Panc1 (cell line): ENCODE data around the gene DCDC2. TPM values are rescaled to one million over a fixed set of nuclear protein-coding genes. Genes with fewer than 3 reads are reported as not detected.

Experiments used
- ATAC-seq: fragments of 200-7000 bp; cut with Tn5 transposase; 2 replicates; pipeline ENCODE4 v1.9.1; 2020; ENCODE audit warnings: mild to moderate bottlenecking, moderate library complexity
- BruUV-seq: library from RNA; stranded (reverse); fragments of 400-500 nt; replicated peaks from 2 replicates; lab custom pipeline; 2021; lab: Mats Ljungman, UMichigan
- CTCF ChIA-PET: fragments of 300-600 bp; sonication (Branson Sonifier 250); formaldehyde crosslinking; loops from one replicate; lab custom pipeline; 2022; ENCODE audit warnings: antibody characterized with exemption; lab: Charles Lee
- POLR2A ChIA-PET: fragments of 300-600 bp; sonication (Branson Sonifier 250); formaldehyde crosslinking; loops from one replicate; lab custom pipeline; 2022; ENCODE audit warnings: antibody characterized with exemption; lab: Charles Lee
- DNase-seq: peaks from one replicate; pipeline ENCODE4 v3.0.0-alpha.2; 2010; ENCODE audit warnings: low read depth, low spot score
- H3K27ac ChIP-seq: 2 replicates; pipeline ENCODE4 v1.5.1; 2011; ENCODE audit warnings: mild to moderate bottlenecking, low read length, inconsistent platforms
- H3K27me3 ChIP-seq: fragments of 200-500 bp; sonication (Bioruptor generic); 2 replicates; pipeline ENCODE4 v1.6.0; 2014; ENCODE audit warnings: low read length, inconsistent platforms; ENCODE audit not compliant: control insufficient read depth, insufficient read depth
- H3K36me3 ChIP-seq: fragments of 200-500 bp; sonication (Bioruptor generic); 2 replicates; pipeline ENCODE4 v1.5.1; 2014; ENCODE audit warnings: inconsistent platforms, mild to moderate bottlenecking, low read length, moderate library complexity; ENCODE audit not compliant: control insufficient read depth, insufficient read depth
- H3K4me1 ChIP-seq: 2 replicates; pipeline ENCODE4 v1.5.1; 2011; ENCODE audit warnings: inconsistent platforms, mild to moderate bottlenecking, low read length, moderate library complexity; ENCODE audit not compliant: control insufficient read depth, insufficient read depth
- H3K4me3 ChIP-seq, 2 experiments: 2 replicates each; pipeline ENCODE4 v1.5.1; 2011 to 2012; ENCODE audit warnings: low read depth in 2 of 2, low read length in 2 of 2, mild to moderate bottlenecking in 2 of 2, inconsistent platforms in 1 of 2, moderate library complexity in 1 of 2
- H3K9me3 ChIP-seq: fragments of 200-500 bp; sonication (Bioruptor generic); 2 replicates; pipeline ENCODE4 v1.5.1; 2014; ENCODE audit warnings: low read depth, mild to moderate bottlenecking, inconsistent platforms, low read length, moderate library complexity; ENCODE audit not compliant: control insufficient read depth, insufficient read depth
- CTCF ChIP-seq: fragments of 450-650 bp; IDR thresholded peaks from 2 replicates; pipeline ENCODE4 v1.5.1; 2017; ENCODE audit warnings: mild to moderate bottlenecking
- POLR2AphosphoS5 ChIP-seq: IDR thresholded peaks from 2 replicates; pipeline ENCODE4 v1.6.1; 2012; ENCODE audit warnings: mild to moderate bottlenecking, low read depth, low read length, moderate library complexity
- REST ChIP-seq, 2 experiments: IDR thresholded peaks; 2 replicates each; pipeline ENCODE4 v1.6.1; 2011 to 2012; ENCODE audit warnings: low read depth in 2 of 2, control low read depth in 1 of 2, low read length in 1 of 2, mild to moderate bottlenecking in 1 of 2, moderate library complexity in 1 of 2; ENCODE audit not compliant: insufficient read depth in 1 of 2
- SIN3A ChIP-seq: IDR thresholded peaks from 2 replicates; pipeline ENCODE4 v1.6.1; 2012; ENCODE audit warnings: low read depth, mild to moderate bottlenecking, low read length, moderate library complexity, borderline replicate concordance; ENCODE audit not compliant: insufficient read depth
- TCF7L2 ChIP-seq: IDR thresholded peaks from 2 replicates; pipeline ENCODE4 v1.6.1; 2011; ENCODE audit warnings: mild to moderate bottlenecking, low read depth, low read length, inconsistent platforms
- in situ Hi-C: cut with HindIII; loops from 2 replicates; pipeline ENCODE4 v1.10.0; 2016; ENCODE audit warnings: low sequenced_read_pairs, low pct_unique_long_range_greater_than_20kb
- intact Hi-C: fragments of 100-400 bp; cut with micrococcal nuclease; formaldehyde crosslinking; loops from one replicate; pipeline ENCODE4 v1.10.0; 2022; ENCODE audit not compliant: unreplicated experiment
- total RNA-seq: library from RNA; stranded (reverse); gene quantifications from one replicate; pipeline ENCODE4 v1.2.1, GENCODE V29; 2021; ENCODE audit not compliant: unreplicated experiment

DCDC2 gene
- total RNA-seq, 1 experiment from 2014 or later, result 0.15 TPM

GRCh38 chr6:24325978-24326377, 31.9 kb downstream of the DCDC2 start:
- no peak overlapping the region for H3K4me3 ChIP-seq
- DNase-seq, result no peak
- no peaks in the 10 kb centered on the region for H3K27me3 ChIP-seq
- in situ Hi-C loops (no loop called here), intact Hi-C loops (no loop called here)
- ChIA-PET POLR2A (no interaction called here), CTCF (no interaction called here)
- no peaks in the 10 kb centered on the region for H3K9me3 ChIP-seq
- no peaks in the 10 kb centered on the region for H3K4me1 ChIP-seq
- ATAC-seq, result no peak
- no peaks in the 10 kb centered on the region for H3K36me3 ChIP-seq
- H3K27ac ChIP-seq, result no peak overlapping the region
- TF ChIP-seq SIN3A (no peak), CTCF (no peak), REST (IDR thresholded peaks at IDR 0.05; ENCODE audit: insufficient read depth in 1 of 2, low read depth in 2 of 2, low read length in 1 of 2) (no peak), POLR2AphosphoS5 (no peak), TCF7L2 (no peak)
- BruUV-seq, result no TSS peak

DNA sequence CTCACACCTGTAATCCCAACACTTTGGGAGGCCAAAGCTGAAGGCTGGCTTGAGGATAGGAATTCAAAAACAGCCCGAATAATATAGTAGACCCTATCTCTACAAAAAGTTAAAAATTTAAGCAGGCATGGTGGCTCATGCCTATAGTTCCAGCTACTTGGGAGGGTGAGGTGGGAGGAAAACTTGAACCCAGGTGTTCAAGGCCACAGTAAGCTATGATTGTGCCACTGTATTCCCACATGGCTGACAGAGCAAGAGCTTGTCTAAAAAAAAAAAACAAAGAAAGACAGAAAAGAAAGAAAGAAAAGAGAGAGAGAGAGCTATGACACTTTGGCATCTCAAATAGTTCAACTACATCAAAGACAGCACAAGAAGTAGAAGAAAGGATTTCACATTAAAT, 33.2 kb downstream of the DCDC2 start:
- no peak for ATAC-seq
- no peak overlapping the region for H3K4me3 ChIP-seq
- CTCF ChIA-PET, result no interaction called here
- TF ChIP-seq SIN3A, result no peak
- TF ChIP-seq TCF7L2, result no peak
- TF ChIP-seq REST (IDR thresholded peaks at IDR 0.05; ENCODE audit: insufficient read depth in 1 of 2, low read depth in 2 of 2, low read length in 1 of 2), result no peak
- TF ChIP-seq POLR2AphosphoS5, result no peak
- no peak for TF ChIP-seq CTCF
- no peaks in the 10 kb centered on the region for H3K4me1 ChIP-seq
- no peaks in the 10 kb centered on the region for H3K36me3 ChIP-seq
- in situ Hi-C loops (no loop called here), intact Hi-C loops (no loop called here)
- no peak overlapping the region for H3K27ac ChIP-seq
- no TSS peak for BruUV-seq
- POLR2A ChIA-PET, result no interaction called here
- no peaks in the 10 kb centered on the region for H3K9me3 ChIP-seq
- H3K27me3 ChIP-seq, result no peaks in the 10 kb centered on the region
- no peak for DNase-seq
